HUES64 (cell line): ENCODE data around the gene WDFY4.

ENCODE experiments used
- H3K27ac ChIP-seq: 2 replicates; pipeline ENCODE4 v1.7.0; 2013; ENCODE audit warnings: low read depth, low read length, inconsistent platforms
- H3K27me3 ChIP-seq: 2 replicates; pipeline ENCODE4 v1.6.1; 2013; ENCODE audit warnings: mild to moderate bottlenecking, low read length; ENCODE audit not compliant: insufficient read depth
- H3K36me3 ChIP-seq: 2 replicates; pipeline ENCODE4 v1.6.1; 2013; ENCODE audit warnings: mild to moderate bottlenecking, low read length; ENCODE audit not compliant: insufficient read depth
- H3K4me1 ChIP-seq: 2 replicates; pipeline ENCODE4 v1.6.1; 2013; ENCODE audit warnings: mild to moderate bottlenecking, low read length, moderate library complexity; ENCODE audit not compliant: insufficient read depth
- H3K4me3 ChIP-seq: 2 replicates; pipeline ENCODE4 v1.5.1; 2013; ENCODE audit warnings: mild to moderate bottlenecking, low read length, moderate library complexity
- H3K9ac ChIP-seq: 2 replicates; pipeline ENCODE4 v1.6.1; 2013; ENCODE audit warnings: mild to moderate bottlenecking, low read depth, low read length
- H3K9me3 ChIP-seq: 2 replicates; pipeline ENCODE4 v1.6.1; 2013; ENCODE audit warnings: low read depth, low read length; ENCODE audit not compliant: insufficient read depth
- WGBS: fragments of 150-250, 120-280 bp; methylation state at CpG from one replicate; pipeline ENCODE4 v1.1.7; 2013; ENCODE audit warnings: missing lambda C conversion rate; 5-methylcytosine and 5-hydroxymethylcytosine counted together

The WDFY4 gene

GRCh38 chr10:48932831-48933664 lies 248.4 kb downstream of the WDFY4 start:
- whole genome bisulfite sequencing: 93% methylated on average over 7 of the region's 7 CpGs
- Histone ChIP-seq H3K36me3 (no peaks in the 10 kb centered on the region), H3K9me3 (no peaks in the 10 kb centered on the region), H3K9ac (no peak overlapping the region), H3K4me1 (no peaks in the 10 kb centered on the region), H3K4me3 (no peak overlapping the region), H3K27ac (no peak overlapping the region), H3K27me3 (no peaks in the 10 kb centered on the region)

GRCh38 chr10:48934672-48935501 lies 250.2 kb downstream of the WDFY4 start:
- 81% methylated on average over 18 of the region's 18 CpGs for WGBS
- Histone ChIP-seq H3K27ac (no peak overlapping the region), H3K4me3 (no peak overlapping the region), H3K4me1 (no peaks in the 10 kb centered on the region), H3K9ac (no peak overlapping the region), H3K36me3 (no peaks in the 10 kb centered on the region), H3K9me3 (no peaks in the 10 kb centered on the region), H3K27me3 (no peaks in the 10 kb centered on the region)

DNA sequence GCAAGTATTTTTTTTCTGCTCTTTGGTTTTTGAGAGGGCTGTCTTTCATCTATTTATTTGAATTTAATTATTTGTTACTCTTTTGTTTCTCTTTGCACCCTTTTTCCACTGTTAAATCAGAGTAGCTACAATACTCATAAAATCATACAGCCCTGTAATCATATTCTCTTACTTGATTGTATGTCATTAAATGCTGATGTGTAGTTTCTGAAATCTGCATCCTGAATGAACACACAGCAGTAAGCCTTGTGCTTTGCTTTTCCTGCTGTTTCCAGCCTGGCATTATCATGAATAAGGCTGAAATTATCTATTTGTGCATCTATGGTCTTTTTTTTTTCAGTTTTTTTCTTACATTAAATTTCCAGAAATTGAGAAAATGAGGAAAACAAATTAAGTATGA lies 250.9 kb downstream of the WDFY4 start:
- no peaks in the 10 kb centered on the region for H3K36me3 ChIP-seq
- no peak overlapping the region for H3K9ac ChIP-seq
- H3K9me3 ChIP-seq: no peaks in the 10 kb centered on the region

GRCh38 chr10:48937796-48938195 lies 253.1 kb downstream of the WDFY4 start:
- Histone ChIP-seq H3K9me3 (no peaks in the 10 kb centered on the region), H3K4me1 (no peaks in the 10 kb centered on the region), H3K9ac (no peak overlapping the region), H3K27me3 (no peaks in the 10 kb centered on the region), H3K4me3 (no peak overlapping the region), H3K36me3 (no peaks in the 10 kb centered on the region), H3K27ac (no peak overlapping the region)
- WGBS: 92% methylated on average over 3 of the region's 3 CpGs

More for the DNA sequence above, 250.9 kb downstream of the WDFY4 start:
- Histone ChIP-seq H3K27ac (no peak overlapping the region), H3K4me1 (no peaks in the 10 kb centered on the region), H3K4me3 (no peak overlapping the region), H3K27me3 (no peaks in the 10 kb centered on the region)

- H3K36me3 ChIP-seq: no peaks in the 10 kb centered on the region
- no peak overlapping the region for H3K9ac ChIP-seq
- no peaks in the 10 kb centered on the region for H3K4me1 ChIP-seq
- WGBS: 94% methylated on average over 2 of the region's 2 CpGs
- no peak overlapping the region for H3K4me3 ChIP-seq
- H3K27ac ChIP-seq: no peak overlapping the region
- H3K9me3 ChIP-seq: no peaks in the 10 kb centered on the region
- H3K27me3 ChIP-seq: no peaks in the 10 kb centered on the region
Observed at GRCh38 chr10:48938281-48938680, 253.6 kb downstream of the WDFY4 start.

DNA sequence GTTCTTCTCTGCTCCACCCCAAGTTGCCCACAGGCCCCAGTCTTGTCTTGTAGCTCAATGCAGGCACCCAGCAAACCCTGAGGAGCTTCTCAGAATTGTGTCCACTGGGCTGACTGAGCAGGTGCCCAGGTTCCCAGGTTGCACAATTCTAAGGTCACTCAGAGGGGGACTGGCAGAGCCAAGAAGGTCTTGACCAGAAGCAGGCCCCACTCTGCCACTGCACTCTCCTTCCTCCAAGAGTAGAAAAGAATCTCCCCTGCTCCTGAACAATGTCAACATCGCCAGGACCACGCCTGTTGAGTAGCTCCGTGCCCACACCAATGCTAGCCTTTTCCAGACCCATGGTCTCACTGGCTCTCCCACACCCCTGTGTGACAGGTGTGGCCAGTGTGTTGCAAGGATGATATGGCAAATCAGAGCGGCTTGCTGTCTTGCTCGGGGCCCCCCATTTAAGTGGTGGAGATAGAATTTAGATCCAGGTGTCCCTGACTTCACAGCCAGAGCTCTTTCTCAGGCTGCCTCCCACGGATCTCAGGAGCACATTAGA lies 254.4 kb downstream of the WDFY4 start:
- no peak overlapping the region for H3K4me3 ChIP-seq
- no peak overlapping the region for H3K9ac ChIP-seq
- 92% methylated on average over 5 of the region's 6 CpGs for WGBS
- H3K9me3 ChIP-seq: no peaks in the 10 kb centered on the region
- no peak overlapping the region for H3K27ac ChIP-seq
- H3K4me1 ChIP-seq: no peaks in the 10 kb centered on the region
- H3K36me3 ChIP-seq: no peaks in the 10 kb centered on the region
- H3K27me3 ChIP-seq: no peaks in the 10 kb centered on the region

- no peak within 1 kb of the TSS for H3K27ac ChIP-seq
- no peak within 1 kb of the TSS for H3K9ac ChIP-seq
- no peaks in the 10 kb centered on the region for H3K27me3 ChIP-seq
- H3K4me1 ChIP-seq: no peaks in the 10 kb centered on the region
- H3K4me3 ChIP-seq: no peak within 1 kb of the TSS
- H3K36me3 ChIP-seq: no peaks in the 10 kb centered on the region
- no peaks in the 10 kb centered on the region for H3K9me3 ChIP-seq
- WGBS: 90% methylated on average over 2 of the region's 2 CpGs
Observed at GRCh38 chr10:48939790-48940325, 255.2 kb downstream of the WDFY4 start, which contains the start of gene LRRC18. TSS of gene LRRC18 (minus strand) at chr10:48939840. CDS start at chr10:48914155, 25,685 bp downstream.

- Histone ChIP-seq H3K27ac (no peak overlapping the region), H3K9ac (no peak overlapping the region)
- 95% methylated on average over 5 of the region's 5 CpGs for WGBS
Observed at GRCh38 chr10:48940372-48940771, 255.7 kb downstream of the WDFY4 start.

GRCh38 chr10:48940958-48941357 lies 256.3 kb downstream of the WDFY4 start:
- Histone ChIP-seq H3K27me3 (no peaks in the 10 kb centered on the region), H3K4me1 (no peaks in the 10 kb centered on the region), H3K9ac (no peak overlapping the region), H3K36me3 (no peaks in the 10 kb centered on the region), H3K4me3 (no peak overlapping the region), H3K9me3 (no peaks in the 10 kb centered on the region), H3K27ac (no peak overlapping the region)
- whole genome bisulfite sequencing: 55% methylated on average over 7 of the region's 7 CpGs

More at GRCh38 chr10:48940372-48940771, 255.7 kb downstream of the WDFY4 start:
- Histone ChIP-seq H3K27me3 (no peaks in the 10 kb centered on the region), H3K4me3 (no peak overlapping the region), H3K36me3 (no peaks in the 10 kb centered on the region), H3K4me1 (no peaks in the 10 kb centered on the region), H3K9me3 (no peaks in the 10 kb centered on the region)

- no peak overlapping the region for H3K4me3 ChIP-seq
- H3K4me1 ChIP-seq: no peaks in the 10 kb centered on the region
- H3K27ac ChIP-seq: no peak overlapping the region
- 89% methylated on average over 10 of the region's 10 CpGs for WGBS
- H3K9me3 ChIP-seq: no peaks in the 10 kb centered on the region
- no peaks in the 10 kb centered on the region for H3K27me3 ChIP-seq
- no peaks in the 10 kb centered on the region for H3K36me3 ChIP-seq
- no peak overlapping the region for H3K9ac ChIP-seq
Observed at GRCh38 chr10:48941427-48942075, 256.9 kb downstream of the WDFY4 start.
